GM12891 (cell line): ENCODE data around the gene GCNA.

Experiments
- POLR2A ChIP-seq: IDR thresholded peaks from 2 replicates; pipeline ENCODE4 v1.6.1; 2011; ENCODE audit warnings: low read depth, low read length, control low read depth
- POLR2AphosphoS5 ChIP-seq: IDR thresholded peaks from 2 replicates; pipeline ENCODE4 v1.6.1; 2011; ENCODE audit warnings: low read depth, low read length, control low read depth

GRCh38 chrX:71573590-71573989 is 4.6 kb upstream of the GCNA start:
- TF ChIP-seq POLR2A: no peak
- TF ChIP-seq POLR2AphosphoS5: no peak
